IPS DF 6.9 (cell line): Measurements from ENCODE around the gene DBH.

Experiments used
- DNase-seq: peaks from one replicate; pipeline ENCODE4 v3.0.0-alpha.2; 2013; ENCODE audit warnings: low read depth, low spot score
- H3K27ac ChIP-seq: one replicate; pipeline ENCODE4 v1.5.1; 2013; ENCODE audit warnings: low read length, control low read depth
- H3K27me3 ChIP-seq: 2 replicates; pipeline ENCODE4 v1.6.1; 2013; ENCODE audit warnings: mild to moderate bottlenecking, low read length; ENCODE audit not compliant: control insufficient read depth, insufficient read depth
- H3K36me3 ChIP-seq: 2 replicates; pipeline ENCODE4 v1.6.1; 2013; ENCODE audit warnings: low read length; ENCODE audit not compliant: control insufficient read depth, insufficient read depth
- H3K4me1 ChIP-seq: 2 replicates; pipeline ENCODE4 v1.6.1; 2013; ENCODE audit warnings: low read length; ENCODE audit not compliant: control insufficient read depth, insufficient read depth
- H3K4me3 ChIP-seq: 2 replicates; pipeline ENCODE4 v1.5.1; 2013; ENCODE audit warnings: mild to moderate bottlenecking, low read length
- H3K9me3 ChIP-seq: 2 replicates; pipeline ENCODE4 v1.6.1; 2013; ENCODE audit warnings: low read length, inconsistent platforms; ENCODE audit not compliant: control insufficient read depth, insufficient read depth
- WGBS: extraction: QIAGEN DNeasy Blood & Tissue Kit; methylation state at CpG from one replicate; pipeline ENCODE4 v1.1.7; 2013; ENCODE audit warnings: mixed read lengths, missing lambda C conversion rate; ENCODE audit not compliant: insufficient read length, insufficient coverage; 5-methylcytosine and 5-hydroxymethylcytosine counted together

Gene DBH

DNA sequence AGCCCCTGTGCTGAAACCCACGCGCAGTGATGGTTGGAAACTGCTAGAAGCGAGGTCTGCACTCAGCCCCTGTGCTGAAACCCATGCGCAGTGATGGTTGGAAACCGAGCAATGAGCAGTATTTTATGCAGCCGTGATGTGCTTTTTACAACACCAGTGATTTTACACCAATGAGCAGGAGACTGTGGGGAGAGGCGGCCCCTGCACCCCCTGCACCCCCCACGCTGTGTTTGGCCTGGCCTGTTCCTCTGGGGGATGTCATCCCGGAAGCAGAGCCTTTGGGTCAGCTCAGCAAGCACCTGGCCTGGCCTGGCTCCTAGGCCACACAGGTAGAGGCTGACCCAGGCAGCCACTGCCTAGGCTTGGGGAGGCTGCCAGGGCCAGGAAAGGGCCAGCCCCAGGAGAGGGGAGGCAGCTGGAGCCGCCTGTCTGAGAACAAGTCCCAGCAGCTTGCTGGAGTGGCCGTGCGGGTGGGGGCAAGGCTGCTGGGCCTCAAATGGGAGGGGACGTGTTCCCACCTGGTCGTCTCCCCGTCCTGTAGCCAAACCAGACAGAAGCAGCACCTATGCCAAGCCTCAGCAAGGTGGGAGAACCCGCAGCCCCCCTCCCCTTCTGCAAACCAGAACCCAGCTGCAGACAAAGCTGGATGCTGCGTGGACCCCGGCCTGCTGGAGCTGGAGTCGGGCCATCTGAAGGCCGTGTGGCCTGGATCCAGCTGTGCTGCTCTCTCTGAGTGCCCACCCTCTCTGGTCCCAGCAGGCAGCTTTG is 46.8 kb downstream of the DBH start:
- H3K36me3 ChIP-seq: no peaks in the 10 kb centered on the region; the same call in 1 of the 2 replicates
- no CpG with 5 or more reads among the region's 20 CpGs for WGBS
- no peak for DNase-seq
- H3K9me3 ChIP-seq: no peaks in the 10 kb centered on the region
- no peaks in the 10 kb centered on the region; the same call in 1 of the 2 replicates for H3K4me1 ChIP-seq
- H3K27me3 ChIP-seq: no peaks in the 10 kb centered on the region
- H3K4me3 ChIP-seq: no peak overlapping the region
- no peak overlapping the region for H3K27ac ChIP-seq

DNA sequence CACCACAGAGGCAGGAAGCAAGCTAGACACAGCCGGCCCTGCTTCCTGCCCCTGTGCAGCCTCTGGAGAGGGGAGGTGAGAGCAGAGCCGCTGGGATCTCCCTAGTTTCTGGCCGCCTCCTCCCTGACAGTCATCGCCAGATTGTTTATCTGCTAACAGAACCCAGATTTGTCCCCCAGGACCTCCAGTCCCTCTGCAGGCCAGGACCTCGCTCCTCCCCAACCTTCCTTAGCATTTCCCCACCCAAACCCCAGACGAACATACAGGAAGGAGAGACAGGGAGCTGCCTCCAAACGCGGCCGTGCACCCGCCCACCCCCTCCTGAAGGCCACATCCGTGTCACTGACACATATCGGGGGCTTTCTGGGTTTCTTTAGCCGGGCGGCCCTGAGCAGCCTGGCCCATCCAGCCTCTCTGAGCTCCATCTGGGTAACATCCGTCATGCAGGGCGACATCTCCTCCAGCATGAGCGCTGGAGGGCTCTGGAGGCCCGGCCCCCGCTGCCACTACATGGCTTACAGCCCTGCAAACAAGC is 47.5 kb downstream of the DBH start:
- WGBS: no CpG with 5 or more reads among the region's 19 CpGs
- Histone ChIP-seq H3K36me3 (no peaks in the 10 kb centered on the region; the same call in 1 of the 2 replicates), H3K4me1 (no peaks in the 10 kb centered on the region; the same call in 1 of the 2 replicates), H3K9me3 (no peaks in the 10 kb centered on the region), H3K4me3 (no peak overlapping the region), H3K27me3 (no peaks in the 10 kb centered on the region), H3K27ac (no peak overlapping the region)
- no peak for DNase-seq

- DNase-seq: no peak
- Histone ChIP-seq H3K36me3 (no peaks in the 10 kb centered on the region; the same call in 1 of the 2 replicates), H3K4me1 (no peaks in the 10 kb centered on the region; the same call in 1 of the 2 replicates), H3K27ac (no peak overlapping the region), H3K9me3 (no peaks in the 10 kb centered on the region), H3K27me3 (no peaks in the 10 kb centered on the region), H3K4me3 (no peak overlapping the region)
- no CpG with 5 or more reads among the region's 26 CpGs for WGBS
These were observed 48.2 kb downstream of the DBH start for GRCh38 chr9:133684121-133684935.

- no peak for DNase-seq
- H3K36me3 ChIP-seq: no peaks in the 10 kb centered on the region; the same call in 1 of the 2 replicates
- no peaks in the 10 kb centered on the region for H3K27me3 ChIP-seq
- no peak overlapping the region for H3K4me3 ChIP-seq
- no CpG with 5 or more reads among the region's 17 CpGs for WGBS
- no peak overlapping the region for H3K27ac ChIP-seq
- no peaks in the 10 kb centered on the region; the same call in 1 of the 2 replicates for H3K4me1 ChIP-seq
- H3K9me3 ChIP-seq: no peaks in the 10 kb centered on the region
These were observed 48.8 kb downstream of the DBH start for GRCh38 chr9:133684936-133685361.

DNA sequence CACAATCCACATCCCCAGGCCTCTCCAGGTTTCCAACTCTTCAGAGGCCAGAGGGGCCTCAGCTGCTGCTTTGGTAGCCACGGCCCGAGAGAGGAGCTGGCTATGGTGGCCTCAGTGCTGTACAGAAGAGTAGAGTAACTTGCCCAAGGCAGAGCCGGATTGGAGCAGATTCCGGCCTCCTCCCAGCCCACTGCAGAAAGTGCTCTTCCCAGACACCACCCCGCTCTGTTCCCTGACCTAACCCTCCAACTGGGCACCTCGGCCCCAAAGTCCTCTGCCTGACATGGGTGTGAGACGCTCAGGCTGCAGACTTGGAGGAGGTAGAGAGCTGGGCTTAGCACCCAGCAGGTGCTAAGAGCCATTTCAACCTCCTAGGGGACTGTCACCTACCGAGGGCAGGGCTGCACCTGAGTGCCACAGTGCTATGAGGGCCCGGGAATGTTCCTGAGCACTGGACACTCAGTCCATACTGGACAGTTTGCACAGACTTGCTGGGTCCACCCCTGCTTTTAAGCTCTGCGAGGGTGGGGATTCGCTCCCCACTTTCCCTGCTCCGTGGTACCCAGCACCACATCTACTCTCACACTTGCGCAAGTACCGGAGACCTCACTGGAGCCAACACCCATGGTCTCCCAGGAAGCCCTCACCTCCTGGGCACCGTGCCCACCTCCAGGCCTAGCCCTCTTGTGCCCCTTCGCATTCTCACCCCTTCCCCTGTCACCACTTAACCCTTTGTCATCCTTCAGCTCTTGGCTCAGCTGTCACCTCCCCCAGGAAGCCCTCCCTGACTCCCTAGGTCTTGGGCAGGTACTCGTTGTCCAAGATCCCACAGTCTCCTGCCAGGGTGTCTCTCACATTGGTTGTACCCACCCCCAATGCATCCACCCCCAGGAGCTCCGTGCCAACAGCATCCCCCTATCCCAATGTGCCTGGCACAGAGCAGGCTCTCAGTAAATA is 49.8 kb downstream of the DBH start:
- no peak overlapping the region for H3K4me3 ChIP-seq
- H3K27ac ChIP-seq: no peak overlapping the region
- H3K27me3 ChIP-seq: no peaks in the 10 kb centered on the region
- DNase-seq: no peak
- no peaks in the 10 kb centered on the region; the same call in 1 of the 2 replicates for H3K36me3 ChIP-seq
- H3K4me1 ChIP-seq: no peaks in the 10 kb centered on the region; the same call in 1 of the 2 replicates
- WGBS: no CpG with 5 or more reads among the region's 18 CpGs
- H3K9me3 ChIP-seq: no peaks in the 10 kb centered on the region

DNA sequence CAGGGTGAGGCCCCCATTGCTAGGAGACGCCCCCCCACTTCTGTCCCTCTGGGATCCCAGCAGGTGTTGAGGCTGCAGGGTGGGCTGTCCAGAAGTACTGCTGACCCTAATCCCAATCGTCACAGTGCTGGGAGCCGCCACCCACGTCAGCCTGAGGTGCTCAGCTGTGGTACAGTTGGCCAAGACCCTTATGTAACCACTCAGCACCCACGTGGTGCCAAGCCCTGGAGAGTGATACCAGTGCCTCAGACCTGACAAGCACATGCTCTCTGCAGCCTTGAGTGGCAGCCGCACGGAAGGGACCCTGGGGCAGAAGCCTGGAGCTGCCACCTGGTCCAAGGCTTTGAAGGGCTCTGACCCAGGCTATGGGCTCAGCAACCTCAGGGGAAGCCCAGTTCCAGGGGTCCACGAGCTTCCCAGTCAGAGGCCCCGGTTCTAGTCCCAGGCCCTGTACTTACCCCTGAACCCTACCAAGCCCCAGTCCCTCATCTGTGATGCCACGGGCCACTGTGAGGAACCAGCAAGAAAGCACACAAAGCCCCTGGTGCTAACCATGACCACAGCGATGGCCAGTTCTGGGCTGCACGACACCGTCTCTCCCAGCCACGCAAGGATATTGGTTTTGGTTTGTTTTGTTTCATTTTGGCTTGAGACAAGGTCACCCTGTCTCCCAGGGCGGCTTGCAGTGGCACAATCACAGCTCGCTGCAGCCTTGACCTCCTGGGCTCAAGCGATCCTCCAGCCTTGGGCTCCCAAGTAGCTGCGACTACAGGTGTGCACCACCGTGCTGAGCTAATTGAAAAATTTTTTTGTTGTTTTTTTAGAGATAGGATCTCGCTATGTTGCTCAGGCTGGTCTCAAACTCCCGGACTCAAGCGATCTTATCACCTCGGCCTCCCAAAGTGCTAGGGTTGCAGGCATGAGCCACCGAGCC is 50.7 kb downstream of the DBH start:
- no peak overlapping the region for H3K27ac ChIP-seq
- no peak for DNase-seq
- no peaks in the 10 kb centered on the region for H3K36me3 ChIP-seq
- WGBS: no CpG with 5 or more reads among the region's 24 CpGs
- H3K27me3 ChIP-seq: no peaks in the 10 kb centered on the region
- no peaks in the 10 kb centered on the region; the same call in 1 of the 2 replicates for H3K4me1 ChIP-seq
- H3K9me3 ChIP-seq: no peaks in the 10 kb centered on the region
- H3K4me3 ChIP-seq: no peak overlapping the region

DNA sequence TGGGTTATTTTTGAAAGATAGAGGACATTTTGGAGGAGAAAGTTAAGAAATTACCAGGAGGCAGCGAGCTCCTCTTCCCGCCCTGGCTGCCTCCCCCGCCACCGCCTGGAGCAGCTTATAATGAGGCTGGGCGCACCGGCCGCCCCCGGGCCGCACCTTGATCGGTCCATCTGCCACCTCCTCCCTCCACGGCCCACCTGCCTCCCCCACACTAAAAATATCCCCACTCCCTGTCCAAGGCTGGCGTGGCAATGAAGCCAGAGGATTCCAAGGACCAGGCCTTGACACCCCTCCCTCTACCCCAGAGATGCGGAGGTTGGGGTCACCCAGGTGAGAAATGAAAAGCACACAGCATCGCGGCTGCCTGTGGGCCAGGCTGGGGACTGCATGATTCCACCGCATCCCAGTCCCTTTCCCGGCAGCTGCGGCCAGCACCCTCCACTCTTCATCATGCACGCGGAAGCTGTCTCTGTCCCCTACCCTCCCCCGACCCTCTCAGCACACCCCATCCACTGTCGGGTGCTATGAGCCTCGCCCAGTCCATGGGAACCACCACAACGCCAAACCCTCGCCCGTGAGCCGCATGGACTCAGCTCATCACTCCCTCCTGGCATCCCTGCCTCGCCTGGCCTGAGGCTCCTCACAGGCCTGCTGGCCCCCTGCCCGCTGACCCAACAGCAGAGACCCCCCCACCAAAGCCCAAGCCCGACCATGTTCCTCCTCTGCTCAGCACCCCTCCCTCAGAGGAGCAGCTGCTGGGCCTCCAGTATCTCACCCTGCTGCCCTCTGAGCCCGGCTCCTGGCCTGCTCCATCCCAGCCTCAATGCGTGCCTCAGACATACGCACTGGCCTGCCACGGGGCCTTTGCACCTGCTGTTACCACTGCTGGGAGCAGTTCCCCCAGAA is 51.9 kb downstream of the DBH start:
- H3K4me1 ChIP-seq: no peaks in the 10 kb centered on the region; the same call in 1 of the 2 replicates
- no peaks in the 10 kb centered on the region for H3K27me3 ChIP-seq

GRCh38 chr9:133689151-133689763 is 53.1 kb downstream of the DBH start:
- Histone ChIP-seq H3K9me3 (no peaks in the 10 kb centered on the region), H3K4me3 (no peak overlapping the region), H3K27me3 (no peaks in the 10 kb centered on the region), H3K36me3 (no peaks in the 10 kb centered on the region), H3K4me1 (no peaks in the 10 kb centered on the region; the same call in 1 of the 2 replicates), H3K27ac (no peak overlapping the region)
- no CpG with 5 or more reads among the region's 10 CpGs for WGBS
- DNase-seq: no peak

More for the DNA sequence above, 51.9 kb downstream of the DBH start:
- Histone ChIP-seq H3K4me3 (no peak overlapping the region), H3K27ac (no peak overlapping the region), H3K36me3 (no peaks in the 10 kb centered on the region), H3K9me3 (no peaks in the 10 kb centered on the region)
- WGBS: no CpG with 5 or more reads among the region's 34 CpGs
- no peak for DNase-seq
